Activated T-cell treated with anti-CD3 and anti-CD28 coated beads, Interleukin-2, amount 50 U/mL, for 1 hour (primary cell): Measurements from ENCODE around the gene APLP2.
"Not testable (repeated sequence)": the region's sequence is repeated elsewhere in the genome, so short reads cannot be mapped to it uniquely, and the experiment has no call there.

Source experiments
- DNase-seq: peaks from one replicate; pipeline ENCODE4 v3.0.0-alpha.2; 2020

APLP2 gene

DNA sequence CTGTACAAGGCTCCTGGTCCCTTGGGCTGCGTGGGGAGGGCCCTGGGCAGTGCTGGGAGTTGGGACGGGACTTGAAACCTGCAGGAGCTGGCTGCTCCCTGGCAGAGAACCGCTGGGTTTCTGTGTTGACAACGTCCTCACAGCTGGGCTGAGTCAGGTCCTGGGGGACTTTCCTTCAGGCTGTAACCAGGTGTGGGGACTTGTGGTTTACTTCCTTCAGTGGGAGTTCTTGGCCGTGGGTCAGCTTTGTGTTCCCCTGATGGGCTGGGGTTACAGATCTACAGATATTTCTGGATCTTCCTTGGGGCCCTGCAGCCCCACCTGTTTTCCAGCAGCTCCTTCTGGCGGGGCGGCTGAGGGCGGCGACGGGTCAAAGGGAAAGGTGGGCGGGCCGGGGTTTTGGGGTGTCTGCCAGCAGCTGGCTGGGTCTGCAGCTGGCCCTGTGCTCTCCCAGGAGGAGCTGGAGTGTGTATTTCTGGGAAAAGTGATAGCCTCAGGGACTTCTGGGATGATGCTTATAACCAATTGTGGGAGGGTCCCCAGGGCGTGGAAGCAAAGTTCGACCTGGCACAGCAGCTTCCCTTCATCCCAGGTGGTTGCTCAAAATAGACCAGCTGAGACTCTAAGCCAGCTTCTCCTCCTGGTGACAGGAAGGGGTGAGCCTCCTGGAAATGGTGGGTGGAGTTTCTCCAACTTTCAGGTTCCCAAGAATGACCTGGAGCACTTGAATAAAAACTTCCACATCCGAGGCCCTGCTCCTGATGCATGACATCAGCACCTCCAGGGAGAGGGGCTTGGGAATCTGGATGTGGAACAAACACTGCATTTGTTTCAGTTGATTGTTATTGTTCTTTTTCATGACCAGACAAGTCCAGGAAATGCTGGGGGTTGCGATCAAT, 109.0 kb downstream of the APLP2 start:
- DNase-seq, result no peak

DNA sequence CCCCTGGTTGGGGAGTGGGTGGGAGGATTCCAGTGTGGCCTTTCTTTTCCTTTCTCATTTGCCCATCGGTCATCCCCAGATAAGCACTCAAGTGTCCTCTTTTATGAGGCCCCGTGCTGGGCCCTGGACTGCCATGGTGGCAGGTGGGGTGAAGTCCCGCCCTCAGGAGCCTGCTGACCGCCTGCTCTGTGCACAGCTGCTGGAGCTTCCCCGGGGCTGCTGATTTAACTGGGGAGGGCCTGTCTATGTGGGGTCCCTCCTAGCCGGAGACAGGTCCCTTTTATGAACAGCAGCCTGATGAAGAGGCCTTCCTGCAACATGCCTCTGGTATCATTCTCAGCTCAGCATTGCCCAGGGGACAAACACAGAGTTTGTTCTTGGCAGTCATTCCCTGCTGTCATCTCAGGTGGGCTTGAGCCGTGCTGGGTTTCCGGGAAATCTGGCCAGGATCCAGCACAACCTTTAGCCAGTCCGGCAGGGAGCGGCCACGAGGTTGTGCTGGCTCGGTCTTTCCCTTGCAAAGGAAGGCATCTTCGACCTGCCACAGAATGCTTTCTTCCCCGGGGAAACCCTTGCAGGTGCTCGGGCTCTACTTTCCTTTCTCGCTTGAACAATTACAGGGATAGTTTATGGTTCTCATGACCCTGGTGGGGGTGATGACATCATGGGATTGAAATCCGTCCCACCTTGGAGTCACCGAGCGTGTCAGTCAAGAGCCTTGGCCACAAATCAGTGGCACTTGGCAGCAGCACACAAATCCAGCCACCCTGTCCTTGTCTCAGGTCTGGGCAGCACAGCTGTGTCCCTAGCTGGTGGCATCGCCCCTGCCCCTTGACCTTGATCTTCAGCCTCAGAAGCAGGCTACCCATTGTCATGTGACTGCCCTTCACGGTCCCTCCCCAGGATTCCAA, 110.0 kb downstream of the APLP2 start:
- no peak for DNase-seq

DNA sequence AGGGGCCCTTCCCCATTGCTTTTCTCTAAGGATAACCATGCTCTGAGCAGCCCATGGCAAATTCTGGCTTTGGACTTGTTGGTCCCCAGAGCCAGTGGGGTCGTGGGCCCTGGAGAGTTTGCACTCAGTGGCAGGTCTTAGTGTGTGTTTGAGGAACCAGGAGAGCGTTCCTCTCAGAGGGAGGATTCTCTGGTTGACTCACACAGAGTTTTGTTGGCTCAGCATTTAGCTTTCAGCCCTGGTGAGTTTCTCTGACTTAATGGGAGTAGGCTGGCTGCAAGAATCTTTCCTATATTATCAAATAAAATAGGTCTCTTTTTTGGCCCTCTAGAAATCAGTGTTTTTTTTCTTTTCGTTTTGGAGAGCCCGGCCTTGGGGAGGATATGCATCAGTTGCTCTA, 110.8 kb downstream of the APLP2 start:
- no peak for DNase-seq

DNA sequence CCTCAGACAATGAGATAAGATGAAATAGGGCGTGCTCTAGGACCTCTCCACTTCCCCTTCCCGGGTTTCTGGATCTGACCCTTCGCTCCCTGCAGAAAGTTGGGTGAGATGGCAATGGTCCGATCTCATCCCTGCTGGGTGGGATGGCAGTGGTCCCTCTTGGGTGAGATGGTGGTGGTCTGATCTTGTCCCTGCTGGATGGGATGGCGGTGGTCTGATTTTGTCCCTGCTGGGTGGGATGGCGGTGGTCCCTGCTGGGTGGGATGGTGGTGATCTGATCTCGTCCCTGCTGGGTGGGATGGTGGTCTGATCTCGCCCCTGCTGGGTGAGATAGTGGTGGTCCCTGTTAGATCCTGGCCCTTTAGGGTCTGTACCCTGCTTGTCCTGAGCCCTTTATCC, 111.2 kb downstream of the APLP2 start:
- DNase-seq, result no peak

- no peak for DNase-seq
These were observed 111.9 kb downstream of the APLP2 start for GRCh38 chr11:130181295-130182272.

GRCh38 chr11:130183878-130184610, 114.3 kb downstream of the APLP2 start:
- DNase-seq, result no peak

- DNase-seq, result no peak
These were observed 117.4 kb downstream of the APLP2 start for GRCh38 chr11:130187096-130187495.

GRCh38 chr11:130188047-130188446, 118.4 kb downstream of the APLP2 start:
- DNase-seq, result no peak

GRCh38 chr11:130188585-130189347, 119.1 kb downstream of the APLP2 start:
- no peak for DNase-seq

GRCh38 chr11:130189492-130190210, 120.0 kb downstream of the APLP2 start:
- no peak for DNase-seq

GRCh38 chr11:130190371-130190881, 120.7 kb downstream of the APLP2 start:
- no peak for DNase-seq

GRCh38 chr11:130191896-130192295, 122.2 kb downstream of the APLP2 start:
- no peak for DNase-seq

DNA sequence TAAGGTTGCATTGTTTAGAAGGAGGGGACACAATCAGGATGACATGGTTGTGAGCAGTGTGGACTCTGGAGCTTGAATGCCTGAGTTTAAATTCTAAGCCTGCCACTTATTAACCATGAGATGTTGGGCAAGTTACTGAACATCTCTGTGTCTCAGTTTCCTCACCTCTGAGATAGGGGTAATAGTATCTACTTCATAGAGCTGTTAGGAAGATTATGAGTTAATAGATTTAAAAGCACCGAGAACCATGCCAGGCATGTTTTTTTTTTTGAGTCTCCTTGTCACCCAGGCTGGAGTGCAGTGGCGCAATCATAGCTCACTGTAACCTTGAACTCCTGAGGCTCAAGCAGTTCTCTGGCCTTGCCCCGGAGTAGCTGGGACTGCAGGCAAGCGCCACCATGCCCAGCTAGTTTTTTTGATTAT, 123.2 kb downstream of the APLP2 start:
- DNase-seq, result no peak

DNA sequence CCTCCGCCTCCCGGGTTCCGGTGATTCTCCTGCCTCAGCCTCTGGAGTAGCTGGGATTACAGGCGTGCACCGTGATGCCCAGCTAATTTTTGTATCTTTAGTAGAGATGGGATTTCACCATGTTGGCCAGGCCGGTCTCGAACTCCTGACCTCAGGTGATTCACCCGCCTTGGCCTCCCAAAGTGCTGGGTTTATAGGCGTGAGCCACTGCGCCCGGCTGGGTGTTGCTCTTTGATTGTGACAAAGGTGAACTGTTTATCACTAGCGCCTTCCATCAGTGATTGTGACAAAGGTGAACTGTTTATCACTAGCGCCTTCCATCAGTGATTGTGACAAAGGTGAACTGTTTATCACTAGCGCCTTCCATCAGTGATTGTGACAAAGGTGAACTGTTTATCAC, 123.9 kb downstream of the APLP2 start:
- DNase-seq, result not testable (repeated sequence)
